GM19193 (cell line): ENCODE measurements around the gene OXNAD1.
A peak's percentile ranks its signal among the peaks of the same experiment; 100 is the strongest.

Experiments used
- POLR2A ChIP-seq: IDR thresholded peaks from 4 replicates; pipeline ENCODE4 v1.6.1; 2011; ENCODE audit not compliant: insufficient read depth, insufficient read length; ENCODE audit errors: extremely low read depth

The OXNAD1 gene

GRCh38 chr3:16254916-16255315 lies 10.1 kb upstream of the OXNAD1 start:
- no peak for TF ChIP-seq POLR2A

DNA sequence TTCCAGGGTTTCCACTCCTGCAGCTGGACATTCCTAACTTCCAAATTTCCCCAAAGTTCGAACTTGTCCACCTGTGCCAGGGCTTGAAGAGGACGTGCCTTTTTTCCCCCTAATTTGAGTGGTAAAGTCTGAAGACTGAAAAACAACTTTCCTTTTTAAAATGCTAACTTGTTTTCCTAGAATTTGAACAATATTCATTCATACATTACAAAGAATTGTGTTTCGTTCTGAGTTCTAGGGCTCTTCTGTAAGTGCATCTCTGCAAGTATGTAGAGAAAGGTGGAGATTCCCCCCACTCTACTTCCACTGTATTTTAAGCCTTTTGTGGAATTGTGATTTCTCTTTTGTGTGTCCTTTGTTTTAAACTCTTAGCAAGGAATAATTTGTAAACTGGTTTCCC lies 9.7 kb upstream of the OXNAD1 start:
- no peak for TF ChIP-seq POLR2A

DNA sequence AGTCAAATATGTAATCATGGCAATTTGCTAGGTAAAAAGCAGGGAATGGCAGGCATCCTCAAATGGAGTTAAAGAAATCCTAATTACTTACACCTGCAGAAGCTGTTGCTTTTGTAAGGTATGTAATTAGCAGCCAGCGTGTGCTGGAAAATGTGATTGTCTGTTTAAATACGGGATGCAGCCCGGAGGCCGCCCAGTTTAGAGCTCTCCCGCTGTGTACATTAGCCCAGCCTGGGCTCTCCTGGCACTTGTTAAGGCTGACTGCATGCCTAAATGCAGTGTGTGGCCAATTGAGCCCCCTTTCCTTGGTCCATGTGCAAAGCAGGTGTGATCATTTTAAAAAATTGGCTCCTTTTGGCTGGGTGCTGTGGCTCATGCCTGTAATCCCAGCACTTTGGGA lies 9.3 kb upstream of the OXNAD1 start:
- no peak for TF ChIP-seq POLR2A

DNA sequence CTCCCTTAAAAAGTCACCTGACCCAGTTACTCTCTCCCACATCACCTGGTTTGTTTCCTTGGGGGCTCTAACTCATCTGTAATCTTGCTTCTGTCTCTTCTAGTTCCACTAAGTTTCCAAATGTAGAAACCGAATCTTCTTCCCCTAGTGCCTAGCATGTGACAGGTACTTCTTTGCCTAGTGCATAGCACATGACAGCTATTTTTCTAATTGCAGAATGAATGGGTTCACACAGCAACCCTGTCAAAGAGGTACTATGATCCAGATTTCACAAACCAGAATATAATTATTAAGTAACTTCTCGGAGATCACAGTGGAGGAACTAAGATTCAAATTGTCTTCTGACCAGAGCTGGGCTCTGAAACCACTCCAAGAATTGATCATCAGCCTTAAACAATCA lies 7.7 kb upstream of the OXNAD1 start:
- no peak for TF ChIP-seq POLR2A

DNA sequence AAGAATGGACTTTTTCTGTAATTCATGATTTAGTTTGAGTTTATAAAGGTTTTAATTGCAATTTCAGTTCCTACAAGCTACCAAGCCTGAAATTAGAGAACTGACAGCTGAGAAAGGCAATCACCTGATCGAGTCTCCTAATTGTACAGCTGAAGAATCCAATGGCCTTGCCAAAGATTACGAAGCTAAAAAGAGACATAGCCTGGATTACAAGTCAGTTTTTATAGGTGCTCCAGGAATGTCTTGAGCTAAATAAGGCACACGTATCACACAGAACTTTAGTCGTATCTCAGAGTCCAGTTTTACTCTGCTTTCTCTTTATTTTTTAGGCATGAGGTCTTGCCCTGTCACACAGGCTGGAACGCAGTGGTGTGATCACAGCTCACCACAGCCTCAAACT lies 6.8 kb upstream of the OXNAD1 start:
- no peak for TF ChIP-seq POLR2A

- TF ChIP-seq POLR2A: no peak
These were observed 6.1 kb upstream of the OXNAD1 start for GRCh38 chr3:16258866-16259265.

DNA sequence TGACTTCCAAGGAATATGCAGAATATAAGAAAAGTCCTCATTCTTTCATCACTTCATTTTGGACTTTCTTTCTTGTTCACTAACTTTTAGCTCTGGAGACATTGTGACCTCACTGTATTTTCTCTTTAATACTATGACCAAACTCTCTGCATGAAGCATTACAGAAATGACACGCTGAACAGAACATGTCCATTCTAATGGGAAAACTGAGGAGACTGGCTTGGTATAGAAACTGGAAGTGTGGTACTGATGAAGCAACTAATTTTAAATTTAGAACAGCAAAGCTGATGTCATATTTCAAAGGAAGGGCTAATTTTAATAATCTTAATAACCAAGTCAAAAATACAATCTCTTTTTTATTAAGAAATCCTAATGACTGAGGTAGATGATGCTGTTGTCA lies 5.0 kb upstream of the OXNAD1 start:
- TF ChIP-seq POLR2A: no peak

GRCh38 chr3:16262174-16262573 lies 2.8 kb upstream of the OXNAD1 start:
- no peak for TF ChIP-seq POLR2A

GRCh38 chr3:16264174-16264707 lies 771 bp upstream of the OXNAD1 start:
- TF ChIP-seq POLR2A: peak; percentile 10

GRCh38 chr3:16265455-16265786 lies 409 bp downstream of the OXNAD1 start:
- no peak for TF ChIP-seq POLR2A

DNA sequence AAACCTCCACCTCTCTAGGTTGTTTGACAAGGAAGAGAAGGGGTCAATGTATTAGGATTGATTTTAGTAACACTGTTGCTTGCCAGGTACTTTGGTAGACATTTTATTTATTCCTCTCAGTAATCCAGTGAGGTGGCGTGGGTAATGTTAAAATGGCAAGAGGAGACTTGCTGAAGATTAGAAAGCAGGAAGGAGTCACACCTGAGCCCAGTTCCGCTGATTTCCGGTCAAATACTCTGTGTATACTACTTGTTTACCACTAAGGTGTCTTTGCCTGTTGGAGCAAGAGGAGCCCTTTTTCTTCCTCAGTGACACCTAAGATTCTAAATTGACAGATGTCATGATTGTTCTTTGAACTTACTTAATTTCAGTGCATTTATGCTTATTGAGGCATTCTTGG lies 1.7 kb downstream of the OXNAD1 start:
- TF ChIP-seq POLR2A: no peak

GRCh38 chr3:16270855-16271254 lies 5.8 kb downstream of the OXNAD1 start:
- no peak for TF ChIP-seq POLR2A

DNA sequence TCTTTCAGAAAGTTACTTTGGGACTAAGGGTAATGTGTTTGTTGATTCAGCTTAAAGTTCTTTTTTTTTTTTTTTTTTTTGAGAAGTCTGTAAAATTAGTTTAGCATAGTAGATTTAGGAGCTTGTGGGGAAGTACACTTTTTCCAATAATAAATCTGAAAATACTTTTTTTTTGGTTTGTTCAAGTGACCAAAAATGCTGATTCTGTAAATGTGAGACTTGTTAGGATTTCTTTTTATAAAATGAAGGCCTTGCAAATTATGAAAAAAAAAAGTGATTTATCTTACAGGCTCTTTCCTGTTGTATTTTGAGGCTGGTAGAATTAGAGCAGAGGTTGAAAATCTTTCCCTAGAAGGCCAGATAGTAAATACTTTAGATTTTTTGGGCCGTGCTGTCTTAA lies 7.6 kb downstream of the OXNAD1 start:
- TF ChIP-seq POLR2A: no peak

- TF ChIP-seq POLR2A: no peak
These were observed 8.9 kb downstream of the OXNAD1 start for GRCh38 chr3:16273867-16274266.

- no peak for TF ChIP-seq POLR2A
These were observed 12.5 kb downstream of the OXNAD1 start for GRCh38 chr3:16277471-16277870.

DNA sequence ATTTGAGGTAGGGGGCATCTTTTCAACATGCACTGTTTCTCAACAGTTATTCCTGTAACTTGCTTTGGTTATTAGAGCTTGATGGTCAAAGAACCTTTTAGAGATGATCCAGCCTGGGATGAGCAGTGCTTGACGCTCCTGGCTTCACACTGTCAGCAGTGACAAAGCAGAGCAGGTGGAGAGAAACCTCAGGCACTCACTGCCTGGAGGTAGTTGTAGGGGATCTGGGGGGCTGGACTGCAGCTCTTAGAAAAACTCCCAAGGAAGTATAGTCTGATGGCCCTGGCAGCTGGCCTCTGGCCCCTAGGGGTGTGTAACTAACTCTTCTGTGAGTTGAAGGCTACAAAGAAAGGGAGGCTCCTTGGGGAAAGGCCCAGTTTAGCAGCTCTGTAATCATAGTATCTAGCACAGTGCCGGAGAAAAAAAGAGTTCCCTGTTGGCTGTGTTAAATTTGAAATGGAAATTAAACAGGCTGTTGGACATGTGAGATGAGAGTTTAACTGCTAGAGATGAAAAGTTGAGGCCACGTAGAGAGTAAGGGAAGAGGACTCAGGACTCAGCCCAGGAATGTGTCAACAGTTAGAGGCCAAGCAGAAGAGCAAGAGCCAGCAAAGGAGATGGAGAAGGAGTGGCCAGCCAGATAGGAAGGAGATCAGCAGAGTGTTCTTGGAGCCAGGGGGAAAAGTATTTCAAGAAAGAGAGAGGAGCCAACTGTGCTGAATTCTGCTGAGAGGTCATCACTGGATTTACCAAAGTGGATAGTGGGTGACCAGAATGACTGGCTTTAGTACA lies 14.2 kb downstream of the OXNAD1 start:
- TF ChIP-seq POLR2A: no peak

DNA sequence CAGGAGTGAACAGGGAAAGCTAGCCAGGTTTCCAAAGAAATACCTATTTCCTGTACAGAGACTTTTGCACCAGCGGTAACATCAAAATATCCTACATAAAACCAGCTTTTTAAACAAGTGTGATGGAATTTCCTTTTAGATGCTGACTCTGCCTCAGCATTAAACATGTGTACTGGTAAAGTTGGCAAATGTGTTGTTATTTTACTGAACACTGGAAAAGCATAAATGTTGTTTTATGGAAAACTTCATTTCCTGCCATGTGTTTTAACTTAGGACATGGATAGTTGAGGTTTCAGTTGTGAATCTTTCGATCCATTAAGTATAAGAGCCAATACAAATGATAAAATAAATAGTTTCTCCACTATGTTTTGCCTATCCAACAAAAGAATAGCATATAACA lies 15.7 kb downstream of the OXNAD1 start:
- TF ChIP-seq POLR2A: no peak
